ENCODE results near the gene LGALS13.
"Not testable (repeated sequence)": the region's sequence is repeated elsewhere in the genome, so short reads cannot be mapped to it uniquely, and the experiment has no call there.

The LGALS13 gene

DNA sequence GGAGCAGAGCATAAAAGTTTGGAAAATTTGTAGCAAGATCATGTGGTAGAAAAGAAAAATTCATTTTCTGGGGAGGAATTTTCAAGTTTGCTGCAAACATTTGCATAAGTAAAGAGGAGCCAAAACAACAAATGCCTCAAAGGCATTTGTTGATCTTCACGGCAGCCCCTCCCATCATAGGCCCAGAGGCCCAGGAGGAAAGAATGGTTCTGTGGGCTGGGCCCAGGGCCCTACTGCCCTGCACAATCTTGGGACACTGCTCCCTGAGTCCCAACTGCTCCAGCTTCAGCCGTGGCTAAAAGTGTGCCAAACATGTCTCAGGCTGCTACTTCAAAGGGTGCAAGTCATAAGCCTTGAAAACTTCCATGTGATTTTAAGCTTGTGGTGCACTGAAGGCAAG lies 11.3 kb downstream of the LGALS13 start:
- no peak overlapping the region for H3K9ac ChIP-seq (ENCODE audit: low read depth, low read length)
- peaks cover 24% of the 10 kb centered on the region for H3K9me3 ChIP-seq (ENCODE audit: insufficient read depth, low read depth, low read length)
- 75% methylated on average over 2 of the region's 2 CpGs for whole genome bisulfite sequencing
- no peak overlapping the region for H3K4me3 ChIP-seq (ENCODE audit: low read length)
- no peaks in the 10 kb centered on the region for H3K36me3 ChIP-seq (ENCODE audit: insufficient read depth, low read length)
- no peaks in the 10 kb centered on the region for H3K4me1 ChIP-seq (ENCODE audit: insufficient read depth, low read length)
- no peaks in the 10 kb centered on the region for H3K27me3 ChIP-seq (ENCODE audit: insufficient read depth, low read length)
- H3K27ac ChIP-seq (ENCODE audit: low read depth, low read length): no peak overlapping the region

DNA sequence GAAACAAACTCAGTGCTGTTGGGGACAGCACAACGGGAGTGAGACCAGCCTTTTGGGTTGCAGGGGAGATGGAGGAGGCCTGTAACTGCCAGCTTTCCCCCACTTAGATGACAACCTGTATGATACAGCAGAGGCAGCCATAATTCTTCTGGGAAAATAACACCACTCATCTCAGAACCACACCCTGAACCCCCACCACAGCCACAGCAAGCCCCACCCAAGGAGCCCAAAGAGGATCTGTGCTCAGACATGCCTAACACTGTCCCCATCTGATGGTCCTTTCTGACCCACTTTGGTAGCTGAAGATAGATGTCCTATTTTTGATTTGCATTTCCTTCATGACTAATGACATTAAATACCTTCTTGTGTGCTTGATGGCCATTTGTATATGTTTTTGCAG lies 15.4 kb downstream of the LGALS13 start:
- WGBS: 38% methylated on average over 1 of the region's 1 CpG
- H3K27ac ChIP-seq (ENCODE audit: low read depth, low read length): no peak overlapping the region
- H3K4me1 ChIP-seq (ENCODE audit: insufficient read depth, low read length): no peaks in the 10 kb centered on the region

DNA sequence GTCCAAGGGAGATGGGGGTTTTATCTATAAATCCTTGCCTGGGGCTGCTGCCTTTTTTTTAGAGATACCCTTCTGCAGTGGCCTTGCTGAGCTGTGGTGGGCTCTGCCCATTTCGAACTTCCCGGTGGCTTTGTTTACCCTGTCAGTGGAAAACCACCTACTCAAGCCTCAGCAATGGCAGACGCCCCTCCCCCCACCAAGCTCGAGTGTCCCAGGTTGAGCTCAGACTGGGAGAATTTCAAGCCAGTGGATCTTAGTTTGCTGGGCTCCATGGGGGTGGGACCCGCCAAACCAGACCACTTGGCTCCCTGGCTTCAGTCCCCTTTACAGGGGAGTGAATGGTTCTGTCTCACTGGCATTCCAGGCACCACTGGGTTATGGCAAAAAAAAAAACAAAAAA lies 21.6 kb downstream of the LGALS13 start:
- H3K9me3 ChIP-seq (ENCODE audit: insufficient read depth, low read depth, low read length): no peaks in the 10 kb centered on the region
- H3K36me3 ChIP-seq (ENCODE audit: insufficient read depth, low read length): no peaks in the 10 kb centered on the region
- no peak overlapping the region for H3K9ac ChIP-seq (ENCODE audit: low read depth, low read length)
- no peak overlapping the region for H3K4me3 ChIP-seq (ENCODE audit: low read length)
- WGBS: 36% methylated on average over 5 of the region's 5 CpGs
- H3K27me3 ChIP-seq (ENCODE audit: insufficient read depth, low read length): no peaks in the 10 kb centered on the region
- H3K4me1 ChIP-seq (ENCODE audit: insufficient read depth, low read length): peaks cover 8% of the 10 kb centered on the region
- no peak overlapping the region for H3K27ac ChIP-seq (ENCODE audit: low read depth, low read length)

More for the DNA sequence above, 15.4 kb downstream of the LGALS13 start:
- no peaks in the 10 kb centered on the region for H3K27me3 ChIP-seq (ENCODE audit: insufficient read depth, low read length)
- H3K36me3 ChIP-seq (ENCODE audit: insufficient read depth, low read length): no peaks in the 10 kb centered on the region
- peaks cover 20% of the 10 kb centered on the region for H3K9me3 ChIP-seq (ENCODE audit: insufficient read depth, low read depth, low read length)
- H3K9ac ChIP-seq (ENCODE audit: low read depth, low read length): no peak overlapping the region
- no peak overlapping the region for H3K4me3 ChIP-seq (ENCODE audit: low read length)

DNA sequence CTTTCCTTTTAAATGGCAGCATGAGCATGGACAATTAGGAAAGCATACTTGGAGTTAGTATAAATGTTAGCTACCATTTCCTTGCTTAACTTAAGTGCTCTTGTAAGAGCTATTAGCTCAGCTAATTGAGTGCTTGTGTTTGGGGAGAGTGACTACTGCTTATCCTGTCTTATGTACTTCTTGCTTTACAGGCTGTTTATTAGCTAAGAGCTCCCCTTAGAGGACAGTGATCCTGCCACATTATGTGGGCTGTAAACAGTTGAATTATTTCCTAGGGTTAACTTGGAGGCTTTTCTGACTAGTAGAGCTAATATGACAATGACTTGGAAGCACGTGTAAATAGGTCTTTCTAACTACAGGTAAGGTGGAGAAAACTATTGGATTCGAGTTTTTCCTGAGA lies 25.3 kb downstream of the LGALS13 start:
- H3K9ac ChIP-seq (ENCODE audit: low read depth, low read length); H3K36me3 ChIP-seq (ENCODE audit: insufficient read depth, low read length); H3K4me3 ChIP-seq (ENCODE audit: low read length); H3K27me3 ChIP-seq (ENCODE audit: insufficient read depth, low read length); H3K27ac ChIP-seq (ENCODE audit: low read depth, low read length); H3K9me3 ChIP-seq (ENCODE audit: insufficient read depth, low read depth, low read length): not testable (repeated sequence)
- H3K4me1 ChIP-seq (ENCODE audit: insufficient read depth, low read length): peaks cover 12% of the 10 kb centered on the region
- WGBS: 48% methylated on average over 2 of the region's 2 CpGs

DNA sequence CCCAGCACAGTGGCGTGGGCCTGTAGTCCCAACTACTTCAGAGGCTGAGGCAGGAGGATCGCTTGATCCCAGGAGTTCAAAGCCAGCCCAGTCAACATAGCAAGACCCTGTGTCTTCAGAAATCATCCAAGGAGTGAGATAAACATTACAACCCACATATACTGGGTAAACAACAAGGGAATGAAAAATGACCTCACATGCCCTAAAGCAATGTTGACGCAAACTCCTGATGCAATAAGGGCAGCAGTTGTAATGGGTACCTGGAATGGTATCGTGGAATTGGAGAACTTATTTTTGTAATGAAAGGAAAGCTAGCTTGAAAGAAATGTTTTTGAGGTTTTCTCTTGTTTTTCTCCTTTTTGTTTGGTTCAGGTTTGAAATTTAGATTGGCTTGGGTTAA lies 28.9 kb downstream of the LGALS13 start:
- H3K36me3 ChIP-seq (ENCODE audit: insufficient read depth, low read length): no peaks in the 10 kb centered on the region
- peaks cover 4% of the 10 kb centered on the region for H3K4me1 ChIP-seq (ENCODE audit: insufficient read depth, low read length)
- H3K9ac ChIP-seq (ENCODE audit: low read depth, low read length): no peak overlapping the region
- WGBS: 83% methylated on average over 4 of the region's 4 CpGs
- no peak overlapping the region for H3K4me3 ChIP-seq (ENCODE audit: low read length)
- no peaks in the 10 kb centered on the region; the same call in 1 of the 2 replicates for H3K9me3 ChIP-seq (ENCODE audit: insufficient read depth, low read depth, low read length)
- no peaks in the 10 kb centered on the region; the same call in 1 of the 2 replicates for H3K27me3 ChIP-seq (ENCODE audit: insufficient read depth, low read length)
- no peak overlapping the region for H3K27ac ChIP-seq (ENCODE audit: low read depth, low read length)

DNA sequence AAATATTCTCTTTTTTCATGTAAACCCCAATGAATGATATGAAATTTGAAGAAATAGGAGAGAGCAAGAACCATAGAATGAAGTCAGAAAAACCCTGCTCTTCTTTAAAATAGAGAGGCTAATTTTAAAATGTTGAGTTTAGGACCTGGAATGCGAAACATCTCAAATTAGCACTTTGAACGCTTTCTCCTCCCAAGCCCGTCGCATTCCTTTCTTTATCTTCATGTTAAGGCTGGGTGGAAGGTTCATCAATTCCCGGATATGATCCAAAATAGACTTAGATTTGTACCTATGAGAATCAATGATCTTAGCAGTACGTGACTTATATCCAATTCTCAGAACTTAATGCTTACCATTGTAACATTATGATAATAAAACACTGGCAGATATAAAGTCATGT lies 29.3 kb downstream of the LGALS13 start:
- WGBS: no CpG with 5 or more reads among the region's 6 CpGs
- H3K27me3 ChIP-seq (ENCODE audit: insufficient read depth, low read length): no peaks in the 10 kb centered on the region; the same call in 1 of the 2 replicates

DNA sequence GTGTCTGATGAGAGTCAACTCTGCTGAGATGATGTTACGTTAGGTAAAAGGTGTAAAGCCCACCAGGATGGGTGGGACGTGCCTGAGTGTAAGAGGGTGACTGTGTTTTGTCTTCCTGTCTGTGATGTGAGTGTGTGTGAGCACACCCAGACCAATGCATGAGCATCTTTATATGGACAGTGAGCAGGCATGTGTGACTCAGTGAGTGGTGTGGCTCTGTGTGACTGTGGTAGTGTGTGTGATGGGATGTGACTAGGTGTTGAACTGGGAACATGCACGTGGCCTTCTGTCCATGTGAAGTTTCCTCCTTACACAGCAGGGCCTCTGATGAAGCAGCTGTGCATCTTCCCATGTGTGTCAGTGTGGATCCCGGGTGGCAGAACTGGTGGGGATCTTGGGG lies 35.6 kb downstream of the LGALS13 start:
- no peak overlapping the region for H3K4me3 ChIP-seq (ENCODE audit: low read length)
- 63% methylated on average over 4 of the region's 4 CpGs for WGBS
- no peaks in the 10 kb centered on the region; the same call in 1 of the 2 replicates for H3K9me3 ChIP-seq (ENCODE audit: insufficient read depth, low read depth, low read length)
- H3K27ac ChIP-seq (ENCODE audit: low read depth, low read length): no peak overlapping the region
- H3K9ac ChIP-seq (ENCODE audit: low read depth, low read length): no peak overlapping the region
- H3K36me3 ChIP-seq (ENCODE audit: insufficient read depth, low read length): no peaks in the 10 kb centered on the region
- H3K4me1 ChIP-seq (ENCODE audit: insufficient read depth, low read length): no peaks in the 10 kb centered on the region
- H3K27me3 ChIP-seq (ENCODE audit: insufficient read depth, low read length): peaks cover 30% of the 10 kb centered on the region

More for the DNA sequence above, 29.3 kb downstream of the LGALS13 start:
- H3K27ac ChIP-seq (ENCODE audit: low read depth, low read length): no peak overlapping the region
- H3K9me3 ChIP-seq (ENCODE audit: insufficient read depth, low read depth, low read length): no peaks in the 10 kb centered on the region; the same call in 1 of the 2 replicates
- H3K9ac ChIP-seq (ENCODE audit: low read depth, low read length): no peak overlapping the region
- peaks cover 4% of the 10 kb centered on the region for H3K4me1 ChIP-seq (ENCODE audit: insufficient read depth, low read length)
- H3K36me3 ChIP-seq (ENCODE audit: insufficient read depth, low read length): no peaks in the 10 kb centered on the region
- no peak overlapping the region for H3K4me3 ChIP-seq (ENCODE audit: low read length)

DNA sequence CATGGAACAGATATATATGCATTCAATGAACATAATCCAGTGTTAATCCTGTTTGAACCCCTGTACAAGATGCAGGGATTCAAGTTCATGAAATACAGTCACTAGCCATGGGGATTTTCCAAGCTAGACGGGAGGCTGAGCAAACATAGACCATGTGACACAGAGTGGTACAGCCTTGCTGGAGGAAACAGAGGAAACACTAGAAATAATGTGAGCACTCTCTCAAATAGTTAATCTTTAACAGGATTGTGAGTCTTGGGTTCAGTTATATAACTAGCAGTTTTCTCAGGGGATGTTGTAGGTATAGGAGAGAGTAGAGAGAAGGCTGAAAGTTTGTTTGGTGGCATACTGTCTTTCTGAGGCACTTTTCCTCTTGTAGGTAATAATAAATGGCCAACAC lies 39.4 kb downstream of the LGALS13 start:
- H3K4me1 ChIP-seq (ENCODE audit: insufficient read depth, low read length): no peaks in the 10 kb centered on the region
- no peaks in the 10 kb centered on the region for H3K9me3 ChIP-seq (ENCODE audit: insufficient read depth, low read depth, low read length)
- H3K27ac ChIP-seq (ENCODE audit: low read depth, low read length): no peak overlapping the region
- H3K27me3 ChIP-seq (ENCODE audit: insufficient read depth, low read length): peaks cover 30% of the 10 kb centered on the region
- H3K9ac ChIP-seq (ENCODE audit: low read depth, low read length): no peak overlapping the region
- H3K4me3 ChIP-seq (ENCODE audit: low read length): no peak overlapping the region
- no peaks in the 10 kb centered on the region for H3K36me3 ChIP-seq (ENCODE audit: insufficient read depth, low read length)
- WGBS: 41% methylated on average over 1 of the region's 1 CpG

DNA sequence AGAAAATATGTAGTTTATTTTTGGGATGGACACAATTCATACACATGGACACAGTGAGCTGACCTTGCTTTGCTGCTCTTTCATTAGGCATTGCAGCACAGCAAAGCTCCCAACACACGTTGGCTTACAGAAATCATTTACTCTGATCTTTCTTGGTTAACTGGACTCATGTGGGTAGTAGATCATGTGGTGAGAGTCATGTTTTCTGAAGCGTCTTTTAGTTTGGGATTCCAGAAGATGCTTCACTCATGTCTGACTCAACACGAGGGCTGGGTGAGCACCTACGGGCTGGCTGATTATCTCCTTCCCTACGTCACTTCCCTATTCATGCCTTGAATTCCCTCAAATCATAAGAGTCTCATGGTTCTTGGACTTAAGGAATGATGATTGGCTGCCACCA lies 41.3 kb downstream of the LGALS13 start:
- WGBS: 77% methylated on average over 5 of the region's 5 CpGs
- Histone ChIP-seq H3K27ac (ENCODE audit: low read depth, low read length) (no peak overlapping the region), H3K9ac (ENCODE audit: low read depth, low read length) (no peak overlapping the region), H3K9me3 (ENCODE audit: insufficient read depth, low read depth, low read length) (no peaks in the 10 kb centered on the region), H3K27me3 (ENCODE audit: insufficient read depth, low read length) (peaks cover 22% of the 10 kb centered on the region; the same call in 1 of the 2 replicates), H3K36me3 (ENCODE audit: insufficient read depth, low read length) (no peaks in the 10 kb centered on the region), H3K4me1 (ENCODE audit: insufficient read depth, low read length) (no peaks in the 10 kb centered on the region), H3K4me3 (ENCODE audit: low read length) (no peak overlapping the region)

DNA sequence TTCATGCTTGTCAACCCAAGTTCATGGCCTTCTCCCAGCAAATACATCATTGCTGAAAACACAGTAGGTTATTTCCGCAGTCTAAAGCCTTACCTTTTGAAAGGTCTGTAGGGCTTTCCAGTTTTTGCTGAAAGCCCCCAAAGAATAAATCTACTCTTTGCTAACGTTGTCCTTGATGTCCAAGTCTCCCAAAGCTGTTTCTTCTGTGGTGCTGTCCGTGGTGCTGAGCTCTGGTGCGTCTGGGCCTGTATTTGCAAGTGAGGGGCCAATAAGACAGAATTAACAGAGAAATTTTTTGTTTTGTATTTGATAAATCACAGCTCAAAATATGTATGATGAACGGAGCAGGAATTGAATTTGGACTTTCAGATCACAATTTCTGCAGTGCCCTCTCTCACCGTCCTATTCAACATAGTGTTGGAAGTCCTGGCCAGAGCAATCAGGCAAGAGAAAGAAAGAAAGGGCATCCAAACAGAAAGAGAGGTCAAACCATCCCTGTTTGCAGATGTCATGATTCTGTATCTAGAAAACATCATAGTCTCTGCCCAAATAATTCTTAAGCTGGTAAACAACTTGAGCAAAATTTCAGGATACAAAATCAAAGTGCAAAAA lies 43.6 kb downstream of the LGALS13 start:
- Histone ChIP-seq H3K9me3 (ENCODE audit: insufficient read depth, low read depth, low read length) (no peaks in the 10 kb centered on the region), H3K27ac (ENCODE audit: low read depth, low read length) (no peak overlapping the region), H3K9ac (ENCODE audit: low read depth, low read length) (no peak overlapping the region), H3K36me3 (ENCODE audit: insufficient read depth, low read length) (no peaks in the 10 kb centered on the region), H3K4me1 (ENCODE audit: insufficient read depth, low read length) (no peaks in the 10 kb centered on the region), H3K4me3 (ENCODE audit: low read length) (no peak overlapping the region), H3K27me3 (ENCODE audit: insufficient read depth, low read length) (peaks cover 16% of the 10 kb centered on the region; the same call in 1 of the 2 replicates)
- 36% methylated on average over 6 of the region's 6 CpGs for WGBS

DNA sequence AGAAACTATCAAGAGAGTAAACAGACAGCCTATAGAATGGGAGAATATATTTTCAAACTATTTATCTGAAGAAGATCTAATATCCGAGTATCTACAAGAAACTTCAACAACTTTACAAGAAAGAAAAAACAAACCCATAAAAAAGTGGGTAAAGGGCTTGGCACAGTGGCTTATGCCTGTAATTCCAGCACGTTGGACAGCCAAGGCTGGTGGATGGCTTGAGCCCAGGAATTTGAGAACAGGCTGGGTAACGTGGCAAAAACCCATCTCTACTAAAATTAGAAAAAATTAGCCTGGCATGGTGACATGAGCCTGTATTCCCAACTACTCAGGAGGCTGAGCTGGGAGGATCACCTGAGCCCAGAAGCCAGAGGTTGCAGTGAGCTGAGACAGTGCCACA lies 45.6 kb downstream of the LGALS13 start:
- WGBS: 57% methylated on average over 2 of the region's 3 CpGs
- Histone ChIP-seq H3K9ac (ENCODE audit: low read depth, low read length) (no peak overlapping the region), H3K4me1 (ENCODE audit: insufficient read depth, low read length) (no peaks in the 10 kb centered on the region), H3K4me3 (ENCODE audit: low read length) (no peak overlapping the region), H3K36me3 (ENCODE audit: insufficient read depth, low read length) (no peaks in the 10 kb centered on the region), H3K27ac (ENCODE audit: low read depth, low read length) (no peak overlapping the region), H3K27me3 (ENCODE audit: insufficient read depth, low read length) (peaks cover 4% of the 10 kb centered on the region; the same call in 1 of the 2 replicates), H3K9me3 (ENCODE audit: insufficient read depth, low read depth, low read length) (no peaks in the 10 kb centered on the region)

DNA sequence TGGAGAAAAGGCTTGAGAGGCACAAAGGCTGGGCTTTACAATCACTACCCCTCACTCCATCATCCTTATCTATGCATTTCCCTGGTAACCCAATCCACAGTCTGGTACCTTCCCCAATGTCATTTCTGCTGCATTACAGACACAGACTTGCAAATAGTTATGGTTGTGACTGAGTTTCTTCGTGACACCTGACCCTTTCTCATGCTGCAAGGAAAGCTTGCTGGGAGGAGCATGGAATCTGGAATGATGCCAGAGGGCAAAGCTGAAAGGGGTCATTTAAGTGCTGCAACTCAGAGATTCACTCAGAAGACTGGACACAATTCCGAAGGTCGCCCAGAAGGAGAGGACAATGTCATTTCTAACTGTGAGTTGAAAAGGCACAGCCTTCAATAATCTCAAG lies 53.3 kb downstream of the LGALS13 start, which contains the start of gene LGALS16:
TSS of gene LGALS16 (plus strand) at position 301 of the 400 bp plus-strand sequence. CDS start at position 350, 49 bp downstream.
- peaks cover 10% of the 10 kb centered on the region; the same call in 1 of the 2 replicates for H3K27me3 ChIP-seq (ENCODE audit: insufficient read depth, low read length)
- no peaks in the 10 kb centered on the region for H3K36me3 ChIP-seq (ENCODE audit: insufficient read depth, low read length)
- no peaks in the 10 kb centered on the region for H3K9me3 ChIP-seq (ENCODE audit: insufficient read depth, low read depth, low read length)
- H3K4me3 ChIP-seq (ENCODE audit: low read length): no peak within 1 kb of the TSS
- no peaks in the 10 kb centered on the region for H3K4me1 ChIP-seq (ENCODE audit: insufficient read depth, low read length)
- WGBS: 57% methylated on average over 3 of the region's 3 CpGs
- H3K9ac ChIP-seq (ENCODE audit: low read depth, low read length): no peak within 1 kb of the TSS
- no peak within 1 kb of the TSS for H3K27ac ChIP-seq (ENCODE audit: low read depth, low read length)

Data from HUES64 (cell line).